ENCODE results near the gene APOBEC3F. TPM values are rescaled to one million over a fixed set of nuclear protein-coding genes. Genes with fewer than 3 reads are reported as not detected.
"Not testable (repeated sequence)": the region's sequence is repeated elsewhere in the genome, so short reads cannot be mapped to it uniquely, and the experiment has no call there.

The APOBEC3F gene
- total RNA-seq, 2 experiments from 2014 or later: 20.7 to 25.0 TPM

DNA sequence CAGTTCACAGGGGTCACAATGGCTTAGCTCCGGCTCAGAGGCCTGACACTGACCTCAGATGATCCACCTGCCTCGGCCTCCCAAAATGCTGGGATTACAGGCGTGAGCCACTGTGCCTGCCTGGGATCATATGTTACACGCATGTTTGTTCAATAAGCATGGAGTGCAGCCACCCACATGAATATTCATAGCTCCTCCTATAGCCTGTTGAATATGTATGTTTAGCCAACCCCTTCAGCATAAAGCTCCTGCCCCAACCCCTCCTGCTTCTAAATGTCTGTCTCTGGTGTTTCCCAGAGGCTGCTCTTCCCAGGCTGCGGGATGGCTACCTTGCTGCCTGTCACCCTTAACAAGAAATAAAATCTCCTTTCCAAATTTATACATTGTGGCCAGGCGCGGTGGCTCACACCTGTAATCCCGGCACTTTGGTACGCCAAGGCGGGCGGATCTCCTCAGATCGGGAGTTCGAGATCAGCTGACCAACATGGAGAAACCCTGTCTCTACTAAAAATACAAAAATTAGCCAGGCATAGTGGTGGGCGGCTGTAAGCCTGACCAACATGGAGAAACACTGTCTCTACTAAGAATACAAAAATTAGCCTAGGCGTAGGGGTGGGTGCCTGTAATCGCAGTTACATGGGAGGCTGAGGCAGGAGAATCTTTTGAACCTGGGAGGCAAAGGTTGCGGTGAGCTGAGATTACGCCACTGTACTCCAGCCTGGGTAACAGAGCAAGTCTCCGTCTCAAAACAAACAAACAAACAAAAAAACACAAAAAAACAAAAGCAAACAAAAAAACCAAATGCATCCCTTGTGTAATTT is 1.1 kb upstream of the APOBEC3F start:
- Mint-ChIP-seq H3K36me3 (ENCODE audit: low read depth) (peaks cover 8% of the 10 kb centered on the region), H3K27me3 (no peaks in the 10 kb centered on the region), H3K27ac (peak overlapping the region; percentile 79), H3K4me3 (peak overlapping the region; percentile 70), H3K9me3 (no peaks in the 10 kb centered on the region), H3K4me1 (ENCODE audit: low read depth) (peaks cover 28% of the 10 kb centered on the region)
- no peak for TF ChIP-seq CTCF (IDR thresholded peaks at IDR 0.05)
- ChIA-PET POLR2A (interaction anchor here (1.2 kb wide), 2 partner anchors 8 to 279 kb away, joined by 3 read pairs; no protein-coding TSS in a partner anchor), CTCF (interaction anchor here (0.6 to 1.1 kb wide), 2 partner anchors 34 to 170 kb away, joined by 3 read pairs; no protein-coding TSS in a partner anchor)
- ATAC-seq: no peak
- intact Hi-C loops (cut with micrococcal nuclease): no loop called here
- DNase-seq: no peak

DNA sequence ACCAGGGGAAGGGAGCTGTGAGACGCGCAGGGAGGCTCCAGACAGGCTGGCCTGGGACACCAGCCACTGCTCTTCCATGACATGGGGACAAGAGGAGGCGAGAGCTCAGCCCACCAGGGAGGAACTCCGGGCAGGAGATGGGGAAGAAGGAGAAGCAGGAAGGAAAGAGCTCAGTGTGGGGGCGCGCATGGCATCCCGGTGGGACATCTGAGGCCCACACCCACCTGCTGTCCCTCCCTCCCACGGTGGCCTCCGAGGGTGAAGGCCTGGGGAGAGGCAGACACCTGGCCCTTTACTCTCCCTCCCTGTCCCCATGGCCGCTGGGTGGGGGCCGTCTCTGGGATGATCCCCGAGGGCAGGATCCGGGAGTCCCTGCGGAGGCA is 518 bp upstream of the APOBEC3F start:
- CTCF ChIA-PET: interaction anchor here (0.6 to 1.1 kb wide), 2 partner anchors 35 to 170 kb away, joined by 3 read pairs; no protein-coding TSS in a partner anchor
- POLR2A ChIA-PET: interaction anchor here (1.2 kb wide), 2 partner anchors 9 to 279 kb away, joined by 3 read pairs; no protein-coding TSS in a partner anchor
- H3K9me3 Mint-ChIP-seq; intact Hi-C loops (cut with micrococcal nuclease); H3K36me3 Mint-ChIP-seq (ENCODE audit: low read depth); ATAC-seq; H3K27me3 Mint-ChIP-seq; DNase-seq: not testable (repeated sequence)
- Mint-ChIP-seq H3K27ac (peak overlapping the region; percentile 79), H3K4me1 (ENCODE audit: low read depth) (peaks cover 31% of the 10 kb centered on the region), H3K4me3 (peak overlapping the region; percentile 70)

DNA sequence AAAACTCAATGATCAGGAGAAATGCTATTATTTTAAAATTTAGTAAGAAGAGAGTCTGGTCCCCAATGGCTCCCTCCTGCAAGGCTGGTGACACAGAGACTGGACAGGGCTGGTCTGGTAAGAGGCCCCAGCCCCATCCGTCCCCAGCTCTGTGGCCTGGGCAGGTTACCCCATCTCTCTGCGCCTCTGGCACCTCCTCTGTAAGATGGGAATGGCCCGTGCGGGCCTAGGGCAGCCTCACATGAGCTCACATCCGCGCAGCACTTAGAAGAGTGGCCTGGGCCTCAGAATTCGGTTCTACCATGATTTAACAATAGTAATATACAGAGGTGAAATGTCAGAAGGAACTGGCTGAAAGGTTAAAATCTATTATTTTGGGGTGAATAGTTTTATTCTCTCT is 1.2 kb downstream of the APOBEC3F start:
- CTCF ChIA-PET: interaction anchor here (0.8 to 1.0 kb wide), 2 partner anchors 68 to 93 kb away, joined by 3 read pairs; no protein-coding TSS in a partner anchor

GRCh38 chr22:39043063-39043462 is 2.4 kb downstream of the APOBEC3F start:
- H3K4me3 Mint-ChIP-seq; H3K9me3 Mint-ChIP-seq; H3K36me3 Mint-ChIP-seq (ENCODE audit: low read depth); CTCF ChIA-PET; H3K27me3 Mint-ChIP-seq; H3K27ac Mint-ChIP-seq; ATAC-seq; DNase-seq; intact Hi-C loops (cut with micrococcal nuclease); POLR2A ChIA-PET: not testable (repeated sequence)
- H3K4me1 Mint-ChIP-seq (ENCODE audit: low read depth): peaks cover 29% of the 10 kb centered on the region

More for the DNA sequence above, 1.2 kb downstream of the APOBEC3F start:
- intact Hi-C loops (cut with micrococcal nuclease): no loop called here
- TF ChIP-seq CTCF (IDR thresholded peaks at IDR 0.05): no peak
- Mint-ChIP-seq H3K4me1 (ENCODE audit: low read depth) (peaks cover 29% of the 10 kb centered on the region), H3K36me3 (ENCODE audit: low read depth) (peaks cover 8% of the 10 kb centered on the region), H3K9me3 (no peaks in the 10 kb centered on the region), H3K27ac (peak overlapping the region; percentile 90), H3K27me3 (no peaks in the 10 kb centered on the region), H3K4me3 (peak overlapping the region; percentile 93)
- ATAC-seq (no peak), DNase-seq (no peak)
- POLR2A ChIA-PET: no interaction called here

GRCh38 chr22:39045136-39045535 is 4.5 kb downstream of the APOBEC3F start:
- ATAC-seq; H3K4me3 Mint-ChIP-seq; H3K27ac Mint-ChIP-seq; intact Hi-C loops (cut with micrococcal nuclease); H3K27me3 Mint-ChIP-seq; H3K9me3 Mint-ChIP-seq; DNase-seq; POLR2A ChIA-PET; H3K36me3 Mint-ChIP-seq (ENCODE audit: low read depth); CTCF ChIA-PET: not testable (repeated sequence)
- H3K4me1 Mint-ChIP-seq (ENCODE audit: low read depth): peaks cover 24% of the 10 kb centered on the region

DNA sequence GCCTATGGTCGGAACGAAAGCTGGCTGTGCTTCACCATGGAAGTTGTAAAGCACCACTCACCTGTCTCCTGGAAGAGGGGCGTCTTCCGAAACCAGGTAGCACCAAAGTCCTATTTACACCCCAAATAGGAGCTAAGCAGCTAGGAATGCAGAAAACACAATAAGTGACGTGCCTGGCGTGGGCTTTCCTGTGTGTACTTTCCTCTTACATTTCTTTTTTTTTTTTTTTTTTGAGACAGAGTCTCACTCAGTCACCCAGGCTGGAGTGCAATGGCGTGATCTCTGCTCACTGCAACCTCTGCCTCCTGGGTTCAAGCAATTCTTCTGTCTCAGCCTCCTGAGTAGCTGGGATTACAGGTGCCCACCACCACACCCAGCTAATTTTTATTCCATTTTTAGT is 8.8 kb downstream of the APOBEC3F start:
- H3K27ac Mint-ChIP-seq; H3K36me3 Mint-ChIP-seq (ENCODE audit: low read depth); H3K4me3 Mint-ChIP-seq; DNase-seq; H3K9me3 Mint-ChIP-seq; POLR2A ChIA-PET; H3K27me3 Mint-ChIP-seq; H3K4me1 Mint-ChIP-seq (ENCODE audit: low read depth); intact Hi-C loops (cut with micrococcal nuclease); ATAC-seq: not testable (repeated sequence)
- CTCF ChIA-PET: interaction anchor here (0.6 kb wide), 1 partner anchor 77 kb away, joined by 3 read pairs; no protein-coding TSS in a partner anchor

DNA sequence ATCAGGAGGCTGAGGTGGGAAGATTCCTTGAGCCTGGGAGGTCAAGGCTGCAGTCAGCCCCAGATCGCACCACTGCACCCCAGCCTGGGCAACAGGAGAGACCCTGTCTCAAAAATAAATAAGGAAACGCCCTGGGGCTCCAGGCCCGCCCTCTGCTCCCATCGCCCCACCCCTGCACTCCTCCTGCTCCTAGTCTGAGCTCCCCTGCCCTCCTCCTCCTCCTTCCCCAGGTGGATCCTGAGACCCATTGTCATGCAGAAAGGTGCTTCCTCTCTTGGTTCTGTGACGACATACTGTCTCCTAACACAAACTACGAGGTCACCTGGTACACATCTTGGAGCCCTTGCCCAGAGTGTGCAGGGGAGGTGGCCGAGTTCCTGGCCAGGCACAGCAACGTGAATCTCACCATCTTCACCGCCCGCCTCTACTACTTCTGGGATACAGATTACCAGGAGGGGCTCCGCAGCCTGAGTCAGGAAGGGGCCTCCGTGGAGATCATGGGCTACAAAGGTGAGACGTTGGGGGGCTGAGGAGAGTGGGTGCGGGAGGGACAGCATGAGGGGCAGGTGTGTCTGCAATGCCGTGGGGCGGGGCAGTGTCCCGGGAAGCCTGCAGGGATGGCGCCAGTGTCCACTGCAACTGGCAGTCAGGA is 11.3 kb downstream of the APOBEC3F start:
- H3K4me3 Mint-ChIP-seq; H3K27ac Mint-ChIP-seq; H3K4me1 Mint-ChIP-seq (ENCODE audit: low read depth); CTCF ChIA-PET; H3K36me3 Mint-ChIP-seq (ENCODE audit: low read depth); H3K27me3 Mint-ChIP-seq; H3K9me3 Mint-ChIP-seq; DNase-seq; intact Hi-C loops (cut with micrococcal nuclease); POLR2A ChIA-PET; ATAC-seq: not testable (repeated sequence)

Data from activated CD8-positive, alpha-beta T cell treated with anti-CD3 and anti-CD28 coated beads for 36 hours (primary cell).